Calu3 (cell line): ENCODE results near the gene ARHGEF16. TPM values are rescaled to one million over a fixed set of nuclear protein-coding genes. Genes with fewer than 3 reads are reported as not detected.

Source experiments
- BruUV-seq: library from RNA; stranded (reverse); fragments of 400-500 nt; replicated peaks from 2 replicates; lab custom pipeline; 2021; lab: Mats Ljungman, UMichigan
- CTCF ChIA-PET: fragments of 300-600 bp; sonication (Branson Sonifier 250); formaldehyde crosslinking; loops from one replicate; lab custom pipeline; 2022; ENCODE audit warnings: antibody characterized with exemption; lab: Charles Lee
- DNase-seq: peaks from one replicate; pipeline ENCODE4 v3.0.0; 2022
- H3K27ac Mint-ChIP-seq: one replicate; pipeline ENCODE4 v1.8.0; 2022; ENCODE audit warnings: mixed read lengths; ENCODE audit not compliant: unreplicated experiment
- H3K27me3 Mint-ChIP-seq: one replicate; pipeline ENCODE4 v1.8.0; 2022; ENCODE audit warnings: mixed read lengths; ENCODE audit not compliant: unreplicated experiment
- H3K36me3 Mint-ChIP-seq: one replicate; pipeline ENCODE4 v1.8.0; 2022; ENCODE audit warnings: mild to moderate bottlenecking, moderate library complexity, mixed read lengths; ENCODE audit not compliant: insufficient read depth, unreplicated experiment
- H3K4me1 Mint-ChIP-seq: one replicate; pipeline ENCODE4 v1.8.0; 2022; ENCODE audit warnings: mild to moderate bottlenecking, low read depth, mixed read lengths; ENCODE audit not compliant: unreplicated experiment
- H3K4me3 Mint-ChIP-seq: one replicate; pipeline ENCODE4 v1.8.0; 2022; ENCODE audit warnings: mild to moderate bottlenecking, low read depth, moderate library complexity, mixed read lengths; ENCODE audit not compliant: unreplicated experiment
- H3K9me3 Mint-ChIP-seq: one replicate; pipeline ENCODE4 v1.8.0; 2022; ENCODE audit warnings: low read depth, mixed read lengths; ENCODE audit not compliant: unreplicated experiment
- intact Hi-C: fragments of 100-400 bp; cut with micrococcal nuclease; formaldehyde crosslinking; loops from one replicate; pipeline ENCODE4 v1.10.0; 2022; ENCODE audit not compliant: unreplicated experiment
- total RNA-seq: library from RNA; stranded (reverse); gene quantifications from 2 replicates; pipeline ENCODE4 v1.2.3, GENCODE V29; 2022
- TF ChIP-seq, protein P1 (sequence below): fragments of 200-600 bp; IDR thresholded peaks from one replicate; pipeline ENCODE4 v1.8.0; 2022; ENCODE audit warnings: antibody characterized with exemption; ENCODE audit not compliant: unreplicated experiment

ARHGEF16 gene
- total RNA-seq, 1 experiment from 2014 or later = 24.2 TPM

DNA sequence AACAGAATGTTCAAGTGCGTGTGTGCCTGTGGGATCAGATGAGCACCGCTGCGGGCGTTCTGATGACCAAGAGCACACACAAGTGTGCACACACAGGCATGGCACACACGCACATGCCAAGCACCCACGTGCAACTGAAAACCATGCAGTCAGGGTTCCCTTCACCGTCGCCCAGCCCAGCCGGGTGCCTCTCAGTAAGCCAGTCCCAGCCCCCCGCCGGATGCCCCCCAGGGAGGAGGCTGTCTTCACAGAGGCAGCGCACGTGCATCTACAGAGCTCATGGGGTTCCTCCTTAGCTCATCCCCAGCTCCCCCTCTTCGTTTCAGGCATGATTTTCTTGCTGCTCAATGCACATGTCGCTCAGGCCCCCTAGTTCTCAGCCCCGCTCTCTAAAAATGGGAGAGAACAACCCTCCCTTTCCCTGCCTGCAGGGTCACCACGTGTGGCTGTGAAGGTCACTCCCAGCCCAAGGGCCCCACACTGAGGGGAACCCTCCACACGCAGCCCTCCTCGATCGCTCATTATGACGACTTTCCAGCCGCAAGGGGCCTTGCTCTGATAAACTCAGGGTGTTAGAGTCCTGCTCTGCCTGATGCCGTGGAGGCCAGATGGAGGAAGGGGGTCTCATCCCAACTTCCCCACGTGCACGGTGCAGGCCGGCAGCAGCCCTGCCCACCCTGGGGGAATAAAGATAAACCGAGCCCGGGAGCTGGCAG, 30.4 kb upstream of the ARHGEF16 start:
- Mint-ChIP-seq H3K36me3 (no peaks in the 10 kb centered on the region), H3K4me3 (no peak overlapping the region), H3K9me3 (no peaks in the 10 kb centered on the region), H3K27me3 (peaks cover 55% of the 10 kb centered on the region), H3K27ac (no peak overlapping the region), H3K4me1 (no peaks in the 10 kb centered on the region)
- intact Hi-C loops = loop anchor here (5.0 kb wide), 1 partner anchor 412 kb away; no protein-coding TSS in a partner anchor
- TF ChIP-seq, protein P1, sequence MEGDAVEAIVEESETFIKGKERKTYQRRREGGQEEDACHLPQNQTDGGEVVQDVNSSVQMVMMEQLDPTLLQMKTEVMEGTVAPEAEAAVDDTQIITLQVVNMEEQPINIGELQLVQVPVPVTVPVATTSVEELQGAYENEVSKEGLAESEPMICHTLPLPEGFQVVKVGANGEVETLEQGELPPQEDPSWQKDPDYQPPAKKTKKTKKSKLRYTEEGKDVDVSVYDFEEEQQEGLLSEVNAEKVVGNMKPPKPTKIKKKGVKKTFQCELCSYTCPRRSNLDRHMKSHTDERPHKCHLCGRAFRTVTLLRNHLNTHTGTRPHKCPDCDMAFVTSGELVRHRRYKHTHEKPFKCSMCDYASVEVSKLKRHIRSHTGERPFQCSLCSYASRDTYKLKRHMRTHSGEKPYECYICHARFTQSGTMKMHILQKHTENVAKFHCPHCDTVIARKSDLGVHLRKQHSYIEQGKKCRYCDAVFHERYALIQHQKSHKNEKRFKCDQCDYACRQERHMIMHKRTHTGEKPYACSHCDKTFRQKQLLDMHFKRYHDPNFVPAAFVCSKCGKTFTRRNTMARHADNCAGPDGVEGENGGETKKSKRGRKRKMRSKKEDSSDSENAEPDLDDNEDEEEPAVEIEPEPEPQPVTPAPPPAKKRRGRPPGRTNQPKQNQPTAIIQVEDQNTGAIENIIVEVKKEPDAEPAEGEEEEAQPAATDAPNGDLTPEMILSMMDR = no peak
- DNase-seq = no peak
- no TSS peak for BruUV-seq
- CTCF ChIA-PET = interaction anchor here (0.7 kb wide), 1 partner anchor 602 kb away, joined by 3 read pairs; no protein-coding TSS in a partner anchor

DNA sequence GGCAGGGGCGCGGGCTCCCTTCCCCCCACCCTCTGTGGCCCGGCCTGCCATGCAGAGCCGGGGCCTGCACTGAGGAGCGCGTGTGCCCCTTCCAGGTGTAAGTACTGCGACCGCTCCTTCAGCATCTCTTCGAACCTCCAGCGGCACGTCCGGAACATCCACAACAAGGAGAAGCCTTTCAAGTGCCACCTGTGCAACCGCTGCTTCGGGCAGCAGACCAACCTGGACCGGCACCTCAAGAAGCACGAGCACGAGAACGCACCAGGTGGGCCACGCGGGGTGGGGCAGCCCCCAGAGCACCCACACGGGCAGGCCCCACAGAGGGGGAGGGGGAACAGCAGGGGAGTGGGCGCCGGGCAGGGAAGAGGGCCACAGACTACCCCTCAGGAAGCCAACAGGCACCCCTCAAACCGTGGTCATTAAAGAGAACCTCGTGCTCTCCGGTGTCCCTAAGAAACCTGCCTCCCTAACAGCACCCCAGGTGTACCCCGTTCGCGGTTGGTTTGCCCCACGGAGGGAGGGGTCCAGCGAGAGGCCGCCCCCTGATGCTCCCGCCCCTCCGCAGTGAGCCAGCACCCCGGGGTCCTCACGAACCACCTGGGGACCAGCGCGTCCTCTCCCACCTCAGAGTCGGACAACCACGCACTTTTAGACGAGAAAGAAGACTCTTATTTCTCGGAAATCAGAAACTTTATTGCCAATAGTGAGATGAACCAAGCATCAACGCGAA, 28.8 kb upstream of the ARHGEF16 start:
- CTCF ChIA-PET = no interaction called here
- Mint-ChIP-seq H3K9me3 (no peaks in the 10 kb centered on the region), H3K4me1 (no peaks in the 10 kb centered on the region), H3K36me3 (no peaks in the 10 kb centered on the region), H3K27me3 (peaks cover 53% of the 10 kb centered on the region), H3K4me3 (no peak overlapping the region), H3K27ac (no peak overlapping the region)
- no TSS peak for BruUV-seq
- TF ChIP-seq, protein P1 = no peak
- no peak for DNase-seq
- intact Hi-C loops = no loop called here

DNA sequence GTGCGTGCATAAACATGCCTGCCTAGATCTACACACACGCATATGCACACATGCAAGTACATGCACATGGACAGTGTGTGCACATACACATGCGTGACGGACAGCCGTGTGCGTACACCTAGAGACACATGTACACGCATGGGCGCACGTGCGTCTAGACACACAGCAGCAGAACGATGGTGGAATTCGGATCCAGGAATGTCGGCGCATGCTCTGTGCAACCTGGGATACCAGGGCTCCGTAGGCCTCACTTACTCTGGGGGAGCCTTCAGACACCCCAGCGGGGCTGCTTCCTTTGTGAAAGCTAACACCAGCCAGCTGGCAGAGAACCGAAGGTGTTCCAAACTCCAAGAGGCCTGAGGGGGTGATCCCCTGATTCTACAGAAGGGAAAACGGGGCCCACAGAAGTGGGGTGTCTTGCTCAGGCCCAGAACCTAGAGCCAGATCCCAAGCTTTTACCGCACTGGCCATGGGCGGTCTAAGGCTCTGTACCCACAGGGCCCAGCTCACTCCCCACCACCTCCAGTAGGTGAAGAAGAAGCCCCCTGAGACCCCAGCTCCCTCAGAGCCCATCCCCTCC, 27.4 kb upstream of the ARHGEF16 start:
- Mint-ChIP-seq H3K4me1 (no peaks in the 10 kb centered on the region), H3K36me3 (no peaks in the 10 kb centered on the region), H3K9me3 (no peaks in the 10 kb centered on the region), H3K27me3 (peaks cover 53% of the 10 kb centered on the region), H3K4me3 (no peak overlapping the region), H3K27ac (no peak overlapping the region)
- DNase-seq = no peak
- TF ChIP-seq, protein P1 = no peak
- BruUV-seq = no TSS peak
- CTCF ChIA-PET = no interaction called here
- intact Hi-C loops = no loop called here

DNA sequence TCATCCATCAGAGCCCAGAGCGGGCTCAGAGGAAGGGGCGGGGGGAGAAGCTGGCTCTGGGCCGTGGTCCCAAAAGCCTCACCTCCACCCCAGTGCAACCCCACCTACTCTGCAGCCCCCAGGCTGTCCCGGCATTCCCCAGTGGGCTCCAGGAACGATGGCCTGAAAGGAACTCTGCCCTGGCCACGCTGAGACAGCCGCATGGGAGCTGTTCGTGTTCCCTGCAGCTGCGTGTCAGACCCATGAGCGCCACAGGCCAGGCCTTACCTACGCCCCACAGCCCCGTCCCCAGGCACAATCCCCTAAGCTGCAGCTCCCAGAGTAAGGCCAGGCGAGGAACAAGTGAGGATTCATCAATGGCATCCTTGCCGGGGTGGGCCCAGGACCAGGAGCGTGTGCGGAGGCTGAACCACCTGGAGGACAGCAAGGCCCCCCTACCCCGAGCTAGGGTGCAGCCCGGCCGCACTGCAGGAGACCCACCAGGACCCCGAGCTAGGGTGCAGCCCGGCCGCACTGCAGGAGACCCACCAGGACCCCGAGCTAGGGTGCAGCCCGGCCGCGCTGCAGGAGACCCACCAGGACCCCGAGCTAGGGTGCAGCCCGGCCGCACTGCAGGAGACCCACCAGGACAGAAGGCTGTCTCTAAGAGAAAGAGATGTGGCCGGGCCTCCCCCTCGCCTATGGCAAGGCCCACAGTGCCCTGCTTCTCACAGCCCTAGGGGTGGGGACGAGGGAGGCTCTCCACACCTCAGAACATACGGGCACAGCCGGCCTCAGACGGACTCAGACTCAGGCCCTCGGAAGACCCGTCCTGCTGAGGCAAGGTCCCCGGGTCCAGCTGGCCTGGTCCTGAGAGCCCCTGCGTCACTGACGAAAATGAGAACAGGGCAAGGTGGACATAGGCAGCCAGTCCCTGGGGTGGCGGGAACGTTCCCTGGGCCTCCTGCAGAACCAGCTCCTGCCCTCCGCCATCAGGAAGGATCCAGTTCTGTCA, 26.5 kb upstream of the ARHGEF16 start:
- Mint-ChIP-seq H3K4me1 (no peaks in the 10 kb centered on the region), H3K4me3 (no peak overlapping the region), H3K27ac (no peak overlapping the region), H3K27me3 (peaks cover 56% of the 10 kb centered on the region), H3K9me3 (no peaks in the 10 kb centered on the region), H3K36me3 (no peaks in the 10 kb centered on the region)
- BruUV-seq = no TSS peak
- no peak for DNase-seq
- CTCF ChIA-PET = no interaction called here
- intact Hi-C loops = no loop called here
- TF ChIP-seq, protein P1 = no peak
